K562 (cell line): ENCODE results near the gene GNGT2. TPM values are rescaled to one million over a fixed set of nuclear protein-coding genes. Genes with fewer than 3 reads are reported as not detected.
A peak's percentile ranks its signal among the peaks of the same experiment; 100 is the strongest.

Experiments
- ATF1 ChIP-seq, 2 experiments: fragments of 450-650 bp in 1 of 2; IDR thresholded peaks; 2 replicates each; pipeline ENCODE4 v1.6.1; 2016; ENCODE audit warnings: missing compliant biosample characterization in 1 of 2, missing genetic modification characterization in 1 of 2
- ATF3 ChIP-seq, 2 experiments: fragments of 450-650 bp in 1 of 2; sonication (generic) in 1 of 2; formaldehyde crosslinking in 1 of 2; IDR thresholded peaks in 1 of 2; conservative IDR thresholded peaks in 1 of 2; 2 replicates each; pipeline versions ENCODE4 v1.6.1 to v1.8.1; 2016 to 2023; ENCODE audit warnings: mild to moderate bottlenecking in 2 of 2, moderate library complexity in 2 of 2, inconsistent platforms in 1 of 2, missing genetic modification reagents in 1 of 2
- C11orf30 ChIP-seq: fragments of 450-650 bp; IDR thresholded peaks from 2 replicates; pipeline ENCODE4 v1.6.1; 2016; ENCODE audit warnings: low read depth, mild to moderate bottlenecking
- CBFA2T3 ChIP-seq: fragments of 450-650 bp; IDR thresholded peaks from 2 replicates; pipeline ENCODE4 v1.6.1; 2017
- DPF2 ChIP-seq: fragments of 450-650 bp; IDR thresholded peaks from 2 replicates; pipeline ENCODE4 v1.6.1; 2016
- HLTF ChIP-seq: fragments of 450-650 bp; IDR thresholded peaks from 2 replicates; pipeline ENCODE4 v1.6.1; 2016
- HMG20B ChIP-seq: fragments of 250-450 bp; sonication (Bioruptor Pico); IDR thresholded peaks from 2 replicates; pipeline ENCODE4 v1.5.0; 2021; ENCODE audit warnings: mild to moderate bottlenecking
- KDM1A ChIP-seq, 2 experiments: fragments of 450-650 bp; IDR thresholded peaks; 2 replicates each; pipeline ENCODE4 v1.6.1; 2016; ENCODE audit warnings: mild to moderate bottlenecking in 2 of 2
- LEF1 ChIP-seq: fragments of 450-650 bp; IDR thresholded peaks from 2 replicates; pipeline ENCODE4 v1.6.1; 2016; ENCODE audit warnings: mild to moderate bottlenecking
- MAFF ChIP-seq: IDR thresholded peaks from 2 replicates; pipeline ENCODE4 v1.6.1; 2012; ENCODE audit warnings: low read length, improper control_type of control experiment
- NELFE ChIP-seq: IDR thresholded peaks from 2 replicates; pipeline ENCODE4 v1.6.1; 2011; ENCODE audit warnings: mild to moderate bottlenecking; ENCODE audit not compliant: insufficient read depth, insufficient read length
- NR1H2 ChIP-seq: sonication (generic); formaldehyde crosslinking; IDR thresholded peaks from 2 replicates; pipeline ENCODE4 v1.4.0; 2020; ENCODE audit warnings: mild to moderate bottlenecking, missing genetic modification reagents
- NR4A1 ChIP-seq, 2 experiments: fragments of 250-450 bp in 1 of 2; fragments of 450-650 bp in 1 of 2; sonication (Bioruptor Pico) in 1 of 2; IDR thresholded peaks; 2 replicates each; pipeline versions ENCODE4 v1.4.0 to v1.6.1; 2016 to 2020; ENCODE audit warnings: mild to moderate bottlenecking in 2 of 2, missing compliant biosample characterization in 1 of 2, missing genetic modification characterization in 1 of 2, moderate library complexity in 1 of 2
- RBFOX2 ChIP-seq: fragments of 200-400 bp; formaldehyde crosslinking; IDR thresholded peaks from 2 replicates; pipeline ENCODE4 v1.6.1; 2017; ENCODE audit warnings: low read depth, mild to moderate bottlenecking, low read length, moderate library complexity
- RFX1 ChIP-seq: fragments of 450-650 bp; IDR thresholded peaks from 2 replicates; pipeline ENCODE4 v1.6.1; 2016; ENCODE audit warnings: mild to moderate bottlenecking, moderate library complexity
- SMARCA4 ChIP-seq: fragments of 450-650 bp; IDR thresholded peaks from 2 replicates; pipeline ENCODE4 v1.6.1; 2016
- SMARCA5 ChIP-seq: fragments of 450-650 bp; IDR thresholded peaks from 2 replicates; pipeline ENCODE4 v1.6.1; 2016
- SNAPC5 ChIP-seq: fragments of 250-450 bp; sonication (Bioruptor Pico); IDR thresholded peaks from 2 replicates; pipeline ENCODE4 v1.8.0; 2021; ENCODE audit warnings: moderate library complexity, mild to moderate bottlenecking, inconsistent platforms
- TCFL5 ChIP-seq: fragments of 250-450 bp; sonication (Bioruptor Pico); conservative IDR thresholded peaks from 2 replicates; pipeline ENCODE4 v1.6.1; 2021; ENCODE audit warnings: mild to moderate bottlenecking, moderate library complexity, matching md5 sums
- ZNF274 ChIP-seq: IDR thresholded peaks from 2 replicates; pipeline ENCODE4 v1.6.1; 2011; ENCODE audit warnings: low read depth, mild to moderate bottlenecking, low read length, moderate library complexity, borderline replicate concordance
- ZNF316 ChIP-seq: fragments of 450-650 bp; IDR thresholded peaks from 2 replicates; pipeline ENCODE4 v1.6.1; 2016
- ZNF518B ChIP-seq: fragments of 250-450 bp; sonication (Bioruptor Pico); IDR thresholded peaks from 2 replicates; pipeline ENCODE4 v1.5.0; 2021; ENCODE audit warnings: mild to moderate bottlenecking, moderate library complexity
- polyA plus RNA-seq, 8 experiments: library from polyadenylated mRNA; depleted of rRNA in 4 of 8; stranded (reverse) in 5 of 8; unstranded in 3 of 8; fragments of >200 nt; fragmentation: Nextera tagmentation in 2 of 8; fragmentation: Illumina TruSeq in 1 of 8; extraction: Ambion mirVana in 2 of 8; extraction: Trizol in 1 of 8; gene quantifications; 2 replicates each; pipeline versions ENCODE4 v1.2.1 to v1.2.3, GENCODE V29; 2011 to 2014; ENCODE audit warnings: inconsistent platforms in 1 of 8, missing spikeins in 1 of 8
- total RNA-seq, 7 experiments: library from RNA; depleted of rRNA in 6 of 7; stranded (reverse); fragments of >200 nt in 6 of 7; fragmentation: Illumina TruSeq in 2 of 7; extraction: Trizol in 2 of 7; gene quantifications; 2 replicates each; pipeline versions ENCODE4 v1.2.1 to v1.2.3, GENCODE V29; 2011 to 2021; ENCODE audit warnings: low replicate concordance in 1 of 7
- TF ChIP-seq, protein P1 (sequence below): fragments of 450-650 bp; IDR thresholded peaks from 2 replicates; pipeline ENCODE4 v1.6.1; 2017; ENCODE audit warnings: antibody characterized with exemption

The GNGT2 gene
- total and polyA plus RNA-seq, 9 of the 15 experiments (the other 6 are each of a cell fraction or from before 2014, with no cell fraction given), result not detected

- TF ChIP-seq RBFOX2 (no peak), ZNF274 (no peak), TCFL5 (CRISPR knock-in tag) (no peak), CBFA2T3 (no peak), LEF1 (0 out of 2 replicates have a peak, but pooled peaks have one; percentile 13), ATF3 (IDR thresholded peaks at IDR 0.05) (peak; percentile 88), ATF3 (CRISPR knock-in tag; conservative IDR thresholded peaks at IDR 0.05) (no peak), ZNF316 (peak; percentile 96), SMARCA4 (peak; percentile 65; the same call in 1 of the 2 replicates), NELFE (no peak), HLTF (no peak), KDM1A (IDR thresholded peaks at IDR 0.05) (peak; percentile 60 to 75), NR1H2 (CRISPR knock-in tag) (no peak), MAFF (peak; percentile 72; the same call in 1 of the 2 replicates), RFX1 (peak; percentile 92), DPF2 (peak; percentile 75), C11orf30 (peak; percentile 97), ZNF518B (CRISPR knock-in tag) (no peak), HMG20B (CRISPR knock-in tag) (no peak), SMARCA5 (no peak), NR4A1 (CRISPR knock-in tag; IDR thresholded peaks at IDR 0.05) (no peak), NR4A1 (tag; IDR thresholded peaks at IDR 0.05) (0 out of 2 replicates have a peak, but pooled peaks have one; percentile 32), SNAPC5 (no peak), ATF1 (CRISPR knock-in tag; IDR thresholded peaks at IDR 0.05) (no peak), ATF1 (tag; IDR thresholded peaks at IDR 0.05) (no peak)
- TF ChIP-seq, protein P1, sequence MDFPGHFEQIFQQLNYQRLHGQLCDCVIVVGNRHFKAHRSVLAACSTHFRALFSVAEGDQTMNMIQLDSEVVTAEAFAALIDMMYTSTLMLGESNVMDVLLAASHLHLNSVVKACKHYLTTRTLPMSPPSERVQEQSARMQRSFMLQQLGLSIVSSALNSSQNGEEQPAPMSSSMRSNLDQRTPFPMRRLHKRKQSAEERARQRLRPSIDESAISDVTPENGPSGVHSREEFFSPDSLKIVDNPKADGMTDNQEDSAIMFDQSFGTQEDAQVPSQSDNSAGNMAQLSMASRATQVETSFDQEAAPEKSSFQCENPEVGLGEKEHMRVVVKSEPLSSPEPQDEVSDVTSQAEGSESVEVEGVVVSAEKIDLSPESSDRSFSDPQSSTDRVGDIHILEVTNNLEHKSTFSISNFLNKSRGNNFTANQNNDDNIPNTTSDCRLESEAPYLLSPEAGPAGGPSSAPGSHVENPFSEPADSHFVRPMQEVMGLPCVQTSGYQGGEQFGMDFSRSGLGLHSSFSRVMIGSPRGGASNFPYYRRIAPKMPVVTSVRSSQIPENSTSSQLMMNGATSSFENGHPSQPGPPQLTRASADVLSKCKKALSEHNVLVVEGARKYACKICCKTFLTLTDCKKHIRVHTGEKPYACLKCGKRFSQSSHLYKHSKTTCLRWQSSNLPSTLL, result no peak
Observed at GRCh38 chr17:49252148-49252695, 41.8 kb upstream of the GNGT2 start (continued).
